ENCODE results near the gene PSMA8.
"Not testable (repeated sequence)": the region's sequence is repeated elsewhere in the genome, so short reads cannot be mapped to it uniquely, and the experiment has no call there.

Gene PSMA8

DNA sequence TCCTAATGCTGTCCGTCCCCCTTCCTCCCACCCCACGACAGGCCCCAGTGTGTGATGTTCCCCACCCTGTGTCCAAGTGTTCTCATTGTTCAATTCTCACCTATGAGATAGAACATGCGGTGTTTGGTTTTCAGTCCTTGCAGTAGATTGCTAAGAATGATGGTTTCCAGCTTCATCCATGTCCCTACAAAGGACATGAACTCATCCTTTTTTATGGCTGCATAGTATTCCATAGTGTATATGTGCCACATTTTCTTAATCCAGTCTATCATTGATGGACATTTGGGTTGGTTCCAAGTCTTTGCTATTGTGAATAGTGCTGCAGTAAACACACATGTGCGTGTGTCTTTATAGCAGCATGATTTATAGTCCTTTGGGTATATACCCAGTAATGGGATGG is 105.0 kb downstream of the PSMA8 start:
- DNase-seq, result not testable (repeated sequence)

DNA sequence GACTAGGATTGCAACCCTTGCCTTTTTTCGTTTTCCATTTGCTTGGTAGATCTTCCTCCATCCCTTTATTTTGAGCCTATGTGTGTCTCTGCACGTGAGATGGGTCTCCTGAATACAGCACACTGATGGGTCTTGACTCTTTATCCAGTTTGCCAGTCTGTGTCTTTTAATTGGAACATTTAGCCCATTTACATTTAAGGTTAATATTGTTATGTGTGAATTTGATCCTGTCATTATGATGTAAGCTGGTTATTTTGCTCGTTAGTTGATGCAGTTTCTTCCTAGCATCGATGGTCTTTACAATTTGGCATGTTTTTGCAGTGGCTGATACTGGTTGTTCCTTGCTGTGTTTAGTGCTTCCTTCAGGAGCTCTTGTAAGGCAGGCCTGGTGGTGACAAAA is 108.7 kb downstream of the PSMA8 start:
- DNase-seq, result not testable (repeated sequence)
